ENCODE measurements around the gene DNAJC5G. TPM values are rescaled to one million over a fixed set of nuclear protein-coding genes. Genes with fewer than 3 reads are reported as not detected.
A peak's percentile ranks its signal among the peaks of the same experiment; 100 is the strongest.
"Not testable (repeated sequence)": the region's sequence is repeated elsewhere in the genome, so short reads cannot be mapped to it uniquely, and the experiment has no call there.

Gene DNAJC5G
- total and polyA plus RNA-seq, 12 donors: 0.14 to 2.9 (median 1.1) TPM; not detected in 4

GRCh38 chr2:27264753-27265535 lies 10.3 kb upstream of the DNAJC5G start:
- intact Hi-C loops (cut with DNase I): no loop called here
- DNase-seq: peak; percentile 43 to 65 (median 61)
- Histone ChIP-seq H3K9me3 (replicated peaks in 1 of 3) (no peaks in the 10 kb centered on the region), H3K27ac (no peak overlapping the region), H3K4me1 (replicated peaks in 1 of 2) (peaks cover 23 to 37% of the 10 kb centered on the region in 2 donors), H3K36me3 (replicated peaks in 1 of 2) (no peaks in the 10 kb centered on the region), H3K27me3 (peaks cover 7% of the 10 kb centered on the region), H3K4me3 (peak overlapping the region in 2 of 4 donors; percentile 16 to 67)
- TF ChIP-seq CTCF (IDR thresholded peaks at IDR 0.05): peak in 3 of 6 experiments; percentile 38 to 57 (median 41)
- TF ChIP-seq POLR2A (IDR thresholded peaks at IDR 0.05): no peak
- 1 to 19% (median 5%) methylated on average over 9 to 56 of the region's 56 CpGs for WGBS, 4 donors

GRCh38 chr2:27265536-27265870 lies 9.7 kb upstream of the DNAJC5G start:
- Histone ChIP-seq H3K36me3 (replicated peaks in 1 of 2) (no peaks in the 10 kb centered on the region), H3K4me3 (no peak overlapping the region), H3K27ac (no peak overlapping the region), H3K9me3 (replicated peaks in 1 of 3) (no peaks in the 10 kb centered on the region), H3K27me3 (peaks cover 7% of the 10 kb centered on the region), H3K4me1 (replicated peaks in 1 of 2) (peaks cover 23 to 37% of the 10 kb centered on the region in 2 donors)
- intact Hi-C loops (cut with DNase I): no loop called here
- no peak for DNase-seq
- TF ChIP-seq CTCF (IDR thresholded peaks at IDR 0.05) (no peak), POLR2A (IDR thresholded peaks at IDR 0.05) (no peak)

- 87 to 91% (median 90%) methylated on average over 13 of the region's 13 CpGs for WGBS, 4 donors
- H3K27me3 ChIP-seq; H3K4me3 ChIP-seq; H3K27ac ChIP-seq; H3K9me3 ChIP-seq (replicated peaks in 1 of 3); intact Hi-C loops (cut with DNase I); DNase-seq; H3K36me3 ChIP-seq (replicated peaks in 1 of 2): not testable (repeated sequence)
- H3K4me1 ChIP-seq (replicated peaks in 1 of 2): peaks cover 21 to 35% of the 10 kb centered on the region in 2 donors
Observed at GRCh38 chr2:27268296-27268695, 6.9 kb upstream of the DNAJC5G start.

- Histone ChIP-seq H3K4me3 (no peak overlapping the region), H3K4me1 (replicated peaks in 1 of 2) (peaks cover 11 to 26% of the 10 kb centered on the region in 2 donors), H3K9me3 (replicated peaks in 1 of 3) (no peaks in the 10 kb centered on the region), H3K36me3 (replicated peaks in 1 of 2) (no peaks in the 10 kb centered on the region), H3K27ac (no peak overlapping the region), H3K27me3 (no peaks in the 10 kb centered on the region)
- DNase-seq: no peak
- intact Hi-C loops (cut with DNase I): loop anchor here (10.0 kb wide), 1 partner anchor 175 kb away; no protein-coding TSS in a partner anchor
- 88 to 93% (median 91%) methylated on average over 3 of the region's 3 CpGs for WGBS, 4 donors
- TF ChIP-seq CTCF (IDR thresholded peaks at IDR 0.05) (no peak), POLR2A (IDR thresholded peaks at IDR 0.05) (no peak)
Observed at GRCh38 chr2:27270131-27270530, 5.1 kb upstream of the DNAJC5G start.

- Histone ChIP-seq H3K4me1 (replicated peaks in 1 of 2) (peaks cover 10 to 24% of the 10 kb centered on the region in 2 donors), H3K4me3 (no peak overlapping the region), H3K27ac (peak overlapping the region in 1 of 5 donors; percentile 18), H3K9me3 (replicated peaks in 1 of 3) (no peaks in the 10 kb centered on the region), H3K27me3 (no peaks in the 10 kb centered on the region), H3K36me3 (replicated peaks in 1 of 2) (no peaks in the 10 kb centered on the region)
- TF ChIP-seq CTCF (IDR thresholded peaks at IDR 0.05) (no peak), POLR2A (IDR thresholded peaks at IDR 0.05) (no peak)
- WGBS, 4 donors: 72 to 95% (median 86%) methylated on average over 2 of the region's 2 CpGs
- intact Hi-C loops (cut with DNase I): loop anchor here (10.0 kb wide), 1 partner anchor 176 kb away; no protein-coding TSS in a partner anchor
- DNase-seq: no peak
Observed at GRCh38 chr2:27270670-27271069, 4.6 kb upstream of the DNAJC5G start.
